Stimulated activated effector memory CD8-positive, alpha-beta T cell treated with anti-CD3 and anti-CD28 coated beads, Interleukin-12 subunit alpha, Interleukin-12 subunit beta, amount 100 ng/mL, for 72 hours (primary cell): ENCODE measurements around the gene METTL2A.
A peak's percentile ranks its signal among the peaks of the same experiment; 100 is the strongest.
"Not testable (repeated sequence)": the region's sequence is repeated elsewhere in the genome, so short reads cannot be mapped to it uniquely, and the experiment has no call there.

Source experiments
- ATAC-seq: fragments of 150-1000 bp; cut with Tn5 transposase; 2 replicates; pipeline ENCODE4 v1.10.0; 2021
- DNase-seq, 2 donors: peaks; one replicate each; pipeline ENCODE4 v3.0.0; 2021 to 2022; ENCODE audit warnings: low spot score in 2 of 2
- H3K27ac Mint-ChIP-seq: one replicate; pipeline ENCODE4 v1.8.0; 2022; ENCODE audit warnings: mild to moderate bottlenecking, mixed read lengths
- H3K36me3 Mint-ChIP-seq: one replicate; pipeline ENCODE4 v1.8.0; 2022; ENCODE audit warnings: mild to moderate bottlenecking, mixed read lengths
- H3K4me1 Mint-ChIP-seq: one replicate; pipeline ENCODE4 v1.8.0; 2022; ENCODE audit warnings: mixed read lengths
- H3K4me3 Mint-ChIP-seq: one replicate; pipeline ENCODE4 v1.8.0; 2022; ENCODE audit warnings: mild to moderate bottlenecking, mixed read lengths
- H3K9me3 Mint-ChIP-seq: one replicate; pipeline ENCODE4 v1.8.0; 2022; ENCODE audit warnings: mixed read lengths

Gene METTL2A, protein sequence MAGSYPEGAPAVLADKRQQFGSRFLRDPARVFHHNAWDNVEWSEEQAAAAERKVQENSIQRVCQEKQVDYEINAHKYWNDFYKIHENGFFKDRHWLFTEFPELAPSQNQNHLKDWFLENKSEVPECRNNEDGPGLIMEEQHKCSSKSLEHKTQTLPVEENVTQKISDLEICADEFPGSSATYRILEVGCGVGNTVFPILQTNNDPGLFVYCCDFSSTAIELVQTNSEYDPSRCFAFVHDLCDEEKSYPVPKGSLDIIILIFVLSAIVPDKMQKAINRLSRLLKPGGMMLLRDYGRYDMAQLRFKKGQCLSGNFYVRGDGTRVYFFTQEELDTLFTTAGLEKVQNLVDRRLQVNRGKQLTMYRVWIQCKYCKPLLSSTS

DNA sequence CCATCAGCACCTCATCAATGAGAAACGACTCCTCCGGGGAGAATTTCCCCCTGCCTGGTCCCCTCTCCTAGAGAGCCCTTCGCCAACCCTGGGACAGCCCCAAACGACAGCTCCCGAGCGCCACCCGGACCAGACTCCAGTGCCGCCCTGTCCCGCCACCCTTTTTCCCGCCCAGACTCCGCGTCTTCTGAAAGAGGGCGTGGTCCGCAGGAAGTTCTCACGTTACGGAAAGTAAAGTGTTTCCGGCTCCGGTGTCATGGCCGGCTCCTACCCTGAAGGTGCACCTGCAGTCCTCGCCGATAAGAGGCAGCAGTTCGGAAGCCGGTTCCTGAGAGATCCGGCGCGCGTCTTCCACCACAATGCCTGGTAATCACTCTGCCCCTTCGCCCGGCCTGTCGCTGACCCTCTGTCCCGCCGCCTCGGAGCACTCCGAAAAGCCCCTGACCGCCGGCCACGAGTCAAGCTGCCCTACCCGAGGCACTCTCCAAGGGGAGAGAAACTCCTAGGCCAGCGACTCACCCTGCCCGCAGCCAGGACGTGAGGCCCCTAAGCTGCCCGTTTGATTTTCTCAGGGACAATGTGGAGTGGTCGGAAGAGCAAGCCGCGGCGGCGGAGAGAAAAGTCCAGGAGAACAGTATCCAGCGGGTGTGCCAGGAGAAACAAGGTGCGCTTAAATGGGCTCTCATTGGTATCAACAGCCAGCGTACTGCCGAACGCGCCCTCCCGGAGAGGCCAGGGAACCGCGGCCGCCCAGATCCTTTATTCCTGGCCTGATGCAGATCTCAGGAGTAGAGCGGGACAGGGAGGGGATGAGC is at the start of gene METTL2A:
Gene METTL2A (plus strand): TSS at position 251 of the 815 bp plus-strand sequence. CDS start 6 bp downstream, at position 257.
- not testable (repeated sequence) for H3K9me3 Mint-ChIP-seq
- Mint-ChIP-seq H3K4me3 (peak within 1 kb of the TSS; percentile 98), H3K4me1 (peaks cover 18% of the 10 kb centered on the region), H3K27ac (peak within 1 kb of the TSS; percentile 98), H3K36me3 (peaks cover 42% of the 10 kb centered on the region)
- ATAC-seq, result peak; percentile 96
- peak; percentile 63 to 92 for DNase-seq

DNA sequence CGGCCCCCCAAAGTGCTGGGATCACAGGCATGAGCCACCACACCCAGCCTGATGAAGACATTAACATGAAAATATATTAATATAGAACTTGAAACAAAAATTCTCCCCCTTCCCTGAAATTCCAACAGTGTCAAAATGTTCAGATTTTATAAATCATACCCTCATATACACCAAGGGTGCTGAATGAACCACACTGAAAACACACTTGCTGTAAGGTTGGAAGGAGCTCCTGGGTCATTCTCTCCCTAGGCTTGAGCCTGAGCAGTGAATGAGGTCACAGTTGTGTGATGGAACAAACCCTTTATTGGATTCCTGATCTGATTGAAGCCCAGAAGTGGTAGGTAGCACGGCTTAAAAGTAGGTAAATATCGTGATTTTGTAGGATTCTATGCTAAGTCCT is 43.4 kb upstream of the METTL2A start, which contains the start of gene EFCAB3:
Gene EFCAB3 (plus strand): TSS at position 301 of the 400 bp plus-strand sequence. CDS start 2,427 bp downstream, outside the sequence.
- H3K4me1 Mint-ChIP-seq, result no peaks in the 10 kb centered on the region
- H3K9me3 Mint-ChIP-seq, result no peaks in the 10 kb centered on the region
- no peak within 1 kb of the TSS for H3K27ac Mint-ChIP-seq
- ATAC-seq (no peak), DNase-seq (no peak)
- H3K36me3 Mint-ChIP-seq, result no peaks in the 10 kb centered on the region
- H3K4me3 Mint-ChIP-seq, result no peak within 1 kb of the TSS

DNA sequence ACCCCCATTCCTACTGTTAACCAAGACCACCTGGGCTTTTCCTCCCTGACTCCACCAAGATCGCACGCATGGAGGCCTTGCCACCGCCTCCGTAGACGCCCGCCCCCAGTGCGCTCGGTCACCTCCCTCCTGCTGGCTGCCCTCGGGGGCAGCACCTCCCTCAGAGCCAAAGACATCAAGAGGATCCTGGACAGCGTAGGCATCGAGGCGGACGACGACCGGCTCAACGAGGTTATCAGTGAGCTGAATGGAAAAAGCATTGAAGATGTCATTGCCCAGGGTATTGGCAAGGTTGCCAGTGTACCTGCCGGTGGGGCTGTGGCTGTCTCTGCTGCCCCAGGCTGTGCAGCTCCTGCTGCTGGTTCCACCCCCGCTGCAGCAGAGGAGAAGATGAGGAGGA is 42.1 kb upstream of the METTL2A start:
- no peak overlapping the region for H3K4me3 Mint-ChIP-seq
- no peak for ATAC-seq
- no peaks in the 10 kb centered on the region for H3K36me3 Mint-ChIP-seq

DNA sequence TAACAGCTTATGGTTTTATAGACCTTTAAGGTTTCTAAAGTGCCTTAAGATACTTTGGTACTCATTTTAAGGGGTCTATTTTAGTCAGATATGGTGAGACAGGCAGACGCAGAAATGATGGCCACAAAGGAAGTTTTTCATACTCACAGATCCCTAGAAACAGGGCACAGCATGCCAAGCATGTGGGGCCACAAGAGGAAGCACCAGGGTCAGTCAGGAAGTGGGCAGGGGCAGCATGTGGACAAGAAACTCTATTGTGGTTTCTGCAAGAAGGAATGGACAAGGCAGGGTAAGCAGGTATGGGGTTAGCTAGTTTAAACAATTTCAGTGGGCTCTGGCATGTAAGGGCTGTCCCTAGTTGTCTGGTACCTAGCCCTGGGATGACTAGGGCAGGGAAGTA is 34.8 kb upstream of the METTL2A start:
- ATAC-seq (no peak), DNase-seq (no peak)
- Mint-ChIP-seq H3K4me1 (no peaks in the 10 kb centered on the region), H3K9me3 (no peaks in the 10 kb centered on the region), H3K4me3 (no peak overlapping the region), H3K27ac (no peak overlapping the region), H3K36me3 (no peaks in the 10 kb centered on the region)

More for the DNA sequence above, 42.1 kb upstream of the METTL2A start:
- H3K27ac Mint-ChIP-seq, result no peak overlapping the region
- H3K4me1 Mint-ChIP-seq, result no peaks in the 10 kb centered on the region
- no peak for DNase-seq
- no peaks in the 10 kb centered on the region for H3K9me3 Mint-ChIP-seq

DNA sequence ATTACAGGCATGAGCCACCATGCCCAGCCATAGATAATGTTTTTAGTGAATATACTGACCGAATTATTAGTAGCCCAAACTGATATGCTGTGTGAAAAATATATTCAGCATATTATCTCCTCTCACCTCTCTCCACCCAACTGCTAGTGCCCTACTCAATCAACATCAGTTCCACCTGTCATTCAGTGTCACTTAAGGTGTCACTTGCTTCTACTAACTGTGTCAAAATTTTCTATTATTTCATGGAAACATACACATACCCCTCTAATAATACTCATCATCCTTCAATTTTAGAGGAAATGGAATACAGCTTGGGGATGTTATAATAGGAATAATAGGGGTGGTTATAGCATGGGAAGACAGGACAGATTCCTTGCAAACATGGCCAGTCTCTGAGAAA is 30.8 kb upstream of the METTL2A start:
- Mint-ChIP-seq H3K9me3 (no peaks in the 10 kb centered on the region), H3K4me1 (no peaks in the 10 kb centered on the region), H3K36me3 (no peaks in the 10 kb centered on the region), H3K4me3 (no peak overlapping the region), H3K27ac (no peak overlapping the region)
- ATAC-seq (no peak), DNase-seq (no peak)

DNA sequence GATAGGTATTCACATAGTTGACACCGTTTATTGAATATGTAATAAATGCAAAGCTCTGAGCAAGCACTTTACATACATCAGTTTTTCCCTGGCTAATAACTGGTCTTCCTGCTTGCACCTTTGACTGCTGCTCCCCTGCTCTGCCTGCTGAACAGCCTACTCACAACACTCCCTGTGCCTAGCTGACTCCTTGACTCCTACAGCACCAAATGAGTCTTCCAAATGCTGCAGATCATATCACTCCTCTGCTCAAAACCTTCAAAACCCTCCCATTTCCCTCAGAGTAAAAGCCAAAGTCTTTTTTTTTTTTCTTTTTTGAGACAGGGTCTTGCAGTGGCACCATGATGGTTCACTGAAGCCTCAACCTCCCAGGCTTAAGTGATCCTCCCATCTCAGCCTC is 24.8 kb upstream of the METTL2A start:
- no peak overlapping the region for H3K27ac Mint-ChIP-seq
- no peak overlapping the region for H3K4me3 Mint-ChIP-seq
- ATAC-seq, result no peak
- DNase-seq, result no peak
- H3K36me3 Mint-ChIP-seq, result no peaks in the 10 kb centered on the region
- H3K4me1 Mint-ChIP-seq, result no peaks in the 10 kb centered on the region
- H3K9me3 Mint-ChIP-seq, result no peaks in the 10 kb centered on the region

DNA sequence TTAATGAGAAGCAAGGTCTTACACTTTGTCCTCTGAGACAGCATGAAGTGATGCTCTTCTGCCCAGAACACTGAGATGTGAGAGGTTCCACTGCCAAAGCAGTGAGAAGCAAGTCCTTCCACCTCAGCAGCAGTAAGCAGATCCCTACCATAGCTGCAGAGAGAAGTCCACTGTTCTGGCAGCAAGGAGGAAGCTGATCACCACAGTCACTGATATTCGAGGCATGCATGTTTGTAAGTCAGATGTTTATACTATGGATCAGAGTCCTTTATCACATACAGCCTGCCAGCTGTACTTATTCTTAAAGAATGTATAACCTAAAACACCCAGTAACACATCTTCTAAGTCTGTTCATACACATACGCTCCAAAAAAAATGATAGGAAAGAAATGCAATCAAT is 18.2 kb upstream of the METTL2A start:
- Mint-ChIP-seq H3K4me1 (no peaks in the 10 kb centered on the region), H3K4me3 (no peak overlapping the region), H3K27ac (no peak overlapping the region), H3K36me3 (no peaks in the 10 kb centered on the region), H3K9me3 (no peaks in the 10 kb centered on the region)
- ATAC-seq (no peak), DNase-seq (no peak)

DNA sequence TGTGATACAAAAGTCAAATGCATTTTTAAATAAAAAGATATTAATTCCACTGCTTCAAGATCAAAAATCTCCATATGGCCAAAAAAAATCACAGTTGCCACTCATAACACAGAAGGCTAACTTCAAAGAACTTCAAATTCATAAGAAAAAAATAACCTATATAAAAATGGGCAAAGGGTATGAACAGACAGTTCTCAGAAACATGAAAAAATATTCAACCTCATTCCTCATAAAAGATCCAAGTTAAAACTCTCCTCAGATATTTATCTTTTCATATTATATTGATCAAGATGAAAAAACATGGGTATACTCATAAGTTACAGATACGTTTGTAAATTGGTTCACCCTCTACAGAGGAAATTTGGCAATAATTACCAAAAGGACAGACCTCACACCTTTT is 10.6 kb upstream of the METTL2A start:
- not testable (repeated sequence) for DNase-seq, H3K36me3 Mint-ChIP-seq, ATAC-seq, H3K27ac Mint-ChIP-seq, H3K4me1 Mint-ChIP-seq, H3K9me3 Mint-ChIP-seq, H3K4me3 Mint-ChIP-seq

DNA sequence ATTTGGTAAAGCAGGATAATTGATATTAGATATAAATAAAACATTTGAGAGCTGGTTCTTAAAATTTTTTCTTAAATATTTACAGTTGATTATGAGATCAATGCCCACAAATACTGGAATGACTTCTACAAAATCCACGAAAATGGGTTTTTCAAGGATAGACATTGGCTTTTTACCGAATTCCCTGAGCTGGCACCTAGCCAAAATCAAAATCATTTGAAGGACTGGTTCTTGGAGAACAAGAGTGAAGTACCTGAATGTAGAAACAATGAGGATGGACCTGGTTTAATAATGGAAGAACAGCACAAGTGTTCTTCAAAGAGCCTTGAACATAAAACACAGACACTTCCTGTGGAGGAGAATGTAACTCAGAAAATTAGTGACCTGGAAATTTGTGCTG is 2.5 kb downstream of the METTL2A start:
- peaks cover 18% of the 10 kb centered on the region for H3K4me1 Mint-ChIP-seq
- DNase-seq, ATAC-seq, H3K27ac Mint-ChIP-seq, H3K9me3 Mint-ChIP-seq, H3K4me3 Mint-ChIP-seq: not testable (repeated sequence)
- H3K36me3 Mint-ChIP-seq, result peaks cover 61% of the 10 kb centered on the region

DNA sequence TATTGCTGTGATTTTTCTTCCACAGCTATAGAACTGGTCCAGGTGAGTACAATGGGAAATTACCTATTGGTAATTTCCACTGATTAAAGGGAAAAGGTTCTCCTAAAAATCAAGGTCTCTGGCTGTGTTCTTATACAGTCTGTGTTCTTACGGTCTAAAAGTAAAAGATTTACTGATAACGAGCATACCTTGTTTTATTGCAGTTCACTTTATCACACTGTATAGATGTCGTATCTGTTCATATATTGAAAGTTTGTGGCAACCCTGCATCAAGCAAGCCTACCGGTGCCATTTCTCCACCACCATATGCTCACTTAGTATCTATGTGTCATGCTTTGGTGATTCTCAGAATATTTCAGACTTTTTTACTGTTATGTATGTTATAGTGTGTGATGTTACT is 11.6 kb downstream of the METTL2A start:
- ATAC-seq, result not testable (repeated sequence)

DNA sequence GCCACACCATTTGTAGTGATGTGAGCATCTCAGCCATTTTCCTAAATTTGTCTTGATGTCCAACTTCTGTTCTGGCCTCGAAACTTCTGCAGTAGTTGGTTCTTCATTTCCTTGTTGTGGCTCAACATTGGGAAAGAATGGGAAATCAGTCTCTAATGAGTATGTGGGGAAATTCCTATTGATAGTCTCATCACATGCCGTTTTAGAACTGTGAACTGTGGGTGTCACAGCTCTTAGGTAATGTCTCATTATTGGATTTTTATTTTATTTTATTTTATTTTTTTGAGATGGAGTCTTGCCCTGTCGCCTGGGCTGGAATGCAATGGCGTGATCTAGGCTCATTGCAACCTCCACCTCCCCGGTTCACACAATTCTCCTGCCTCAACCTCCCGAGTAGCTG is 17.5 kb downstream of the METTL2A start:
- H3K4me1 Mint-ChIP-seq, H3K4me3 Mint-ChIP-seq, H3K9me3 Mint-ChIP-seq, DNase-seq, H3K27ac Mint-ChIP-seq, ATAC-seq: not testable (repeated sequence)
- H3K36me3 Mint-ChIP-seq, result peaks cover 99% of the 10 kb centered on the region

More for the DNA sequence above, 11.6 kb downstream of the METTL2A start:
- not testable (repeated sequence) for H3K9me3 Mint-ChIP-seq, H3K27ac Mint-ChIP-seq, DNase-seq, H3K4me1 Mint-ChIP-seq, H3K4me3 Mint-ChIP-seq
- H3K36me3 Mint-ChIP-seq, result peaks cover 86% of the 10 kb centered on the region

DNA sequence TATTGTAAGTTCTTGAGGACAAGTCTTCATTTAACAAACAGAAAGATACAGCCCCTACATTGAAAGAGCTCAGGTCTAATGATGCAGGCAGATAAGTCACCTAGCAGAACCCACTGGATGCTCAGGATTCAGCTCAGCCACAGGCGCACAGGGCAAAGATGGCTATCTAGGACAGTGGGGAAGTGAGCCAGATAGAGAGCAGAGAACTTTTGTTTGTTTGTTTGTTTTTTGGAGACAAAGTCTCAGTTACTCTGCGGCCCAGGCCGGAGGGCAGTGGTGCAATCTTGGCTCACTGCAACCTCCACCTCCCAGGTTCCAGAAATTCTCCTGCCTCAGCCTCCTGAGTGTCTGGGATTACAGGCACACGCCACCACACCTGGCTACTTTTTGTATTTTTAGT is 20.4 kb downstream of the METTL2A start:
- no peak for DNase-seq

DNA sequence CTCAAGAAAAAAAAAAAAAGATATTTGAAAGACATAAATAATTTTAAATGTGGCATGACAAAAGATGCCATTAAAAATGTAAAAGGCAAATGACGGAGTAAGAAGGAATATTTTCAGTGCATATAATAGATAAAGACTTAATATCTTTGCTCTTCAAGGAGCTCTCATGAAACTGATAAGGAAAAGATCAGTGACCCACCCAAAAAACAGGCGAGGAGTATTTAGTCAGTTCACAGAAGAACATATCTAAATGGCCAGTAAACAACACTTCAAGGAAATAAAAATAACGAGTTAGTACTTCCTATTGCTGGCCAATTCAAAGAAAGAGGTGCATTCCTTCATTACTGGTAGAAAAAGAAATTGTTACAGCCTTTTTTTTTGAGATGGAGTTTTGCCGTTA is 22.1 kb downstream of the METTL2A start:
- H3K36me3 Mint-ChIP-seq, result peaks cover 100% of the 10 kb centered on the region

More for the DNA sequence above, 20.4 kb downstream of the METTL2A start:
- Mint-ChIP-seq H3K4me1 (no peaks in the 10 kb centered on the region), H3K4me3 (no peak overlapping the region), H3K27ac (no peak overlapping the region), H3K36me3 (peaks cover 100% of the 10 kb centered on the region), H3K9me3 (no peaks in the 10 kb centered on the region)
- ATAC-seq, result no peak

DNA sequence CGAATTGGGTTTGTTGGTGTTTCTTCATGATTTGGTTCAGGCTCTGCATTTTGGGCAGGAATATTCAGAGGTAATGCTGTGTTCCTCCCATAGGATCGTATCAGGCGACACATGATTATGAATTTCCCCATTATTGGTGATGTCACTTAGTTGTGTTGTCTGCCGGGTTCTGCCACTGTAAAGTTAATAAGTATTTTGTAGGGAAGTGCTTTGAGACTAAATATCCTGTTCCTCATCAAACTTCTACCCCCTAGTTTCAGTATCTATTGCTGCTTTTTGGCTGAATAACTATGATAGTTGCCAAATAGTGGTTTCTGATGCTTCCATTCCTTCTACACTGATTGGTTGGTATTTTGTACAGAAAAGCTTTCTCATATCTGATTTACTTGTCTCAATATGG is 28.5 kb downstream of the METTL2A start:
- not testable (repeated sequence) for DNase-seq, ATAC-seq, H3K4me3 Mint-ChIP-seq, H3K9me3 Mint-ChIP-seq, H3K27ac Mint-ChIP-seq
- Mint-ChIP-seq H3K36me3 (peaks cover 38% of the 10 kb centered on the region), H3K4me1 (peaks cover 14% of the 10 kb centered on the region)

More for the DNA sequence above, 22.1 kb downstream of the METTL2A start:
- H3K4me1 Mint-ChIP-seq, H3K4me3 Mint-ChIP-seq, H3K9me3 Mint-ChIP-seq, DNase-seq, H3K27ac Mint-ChIP-seq, ATAC-seq: not testable (repeated sequence)

DNA sequence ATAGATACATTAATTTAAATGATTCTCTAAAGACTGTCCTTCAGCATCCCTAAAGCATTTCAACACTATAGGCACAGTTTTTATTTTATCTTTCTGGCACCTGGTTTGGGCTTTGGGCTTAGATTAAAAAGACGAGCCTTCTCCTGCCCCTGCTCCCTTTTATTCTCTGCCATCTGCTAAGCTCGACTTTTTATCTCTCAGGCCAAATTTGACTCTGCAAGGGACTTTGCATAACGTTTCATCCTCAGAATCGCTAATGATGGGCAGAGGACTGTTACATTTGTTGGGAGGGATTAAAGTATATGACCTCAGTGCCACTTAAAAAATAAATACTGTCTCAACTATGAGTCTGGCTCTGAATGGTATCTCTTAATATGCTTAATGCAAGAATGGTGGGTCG is 29.3 kb downstream of the METTL2A start:
- Mint-ChIP-seq H3K36me3 (peaks cover 29% of the 10 kb centered on the region), H3K4me1 (peaks cover 18% of the 10 kb centered on the region), H3K27ac (peak overlapping the region; percentile 17)
- not testable (repeated sequence) for ATAC-seq, DNase-seq, H3K9me3 Mint-ChIP-seq, H3K4me3 Mint-ChIP-seq
